SK-N-DZ (cell line): Measurements from ENCODE around the gene ASTN1.
A peak's percentile ranks its signal among the peaks of the same experiment; 100 is the strongest.

Experiments used
- DNase-seq: peaks from one replicate; pipeline ENCODE4 v3.0.0-alpha.2; 2015; ENCODE audit warnings: low spot score
- small RNA-seq, 2 experiments: library from RNA; depleted of rRNA; stranded (forward); fragments of <200 nt; gene quantifications; one replicate each; pipeline ENCODE3, GENCODE V24; 2014

Gene ASTN1

GRCh38 chr1:176839216-176839615 is 325.3 kb downstream of the ASTN1 start:
- DNase-seq: no peak

DNA sequence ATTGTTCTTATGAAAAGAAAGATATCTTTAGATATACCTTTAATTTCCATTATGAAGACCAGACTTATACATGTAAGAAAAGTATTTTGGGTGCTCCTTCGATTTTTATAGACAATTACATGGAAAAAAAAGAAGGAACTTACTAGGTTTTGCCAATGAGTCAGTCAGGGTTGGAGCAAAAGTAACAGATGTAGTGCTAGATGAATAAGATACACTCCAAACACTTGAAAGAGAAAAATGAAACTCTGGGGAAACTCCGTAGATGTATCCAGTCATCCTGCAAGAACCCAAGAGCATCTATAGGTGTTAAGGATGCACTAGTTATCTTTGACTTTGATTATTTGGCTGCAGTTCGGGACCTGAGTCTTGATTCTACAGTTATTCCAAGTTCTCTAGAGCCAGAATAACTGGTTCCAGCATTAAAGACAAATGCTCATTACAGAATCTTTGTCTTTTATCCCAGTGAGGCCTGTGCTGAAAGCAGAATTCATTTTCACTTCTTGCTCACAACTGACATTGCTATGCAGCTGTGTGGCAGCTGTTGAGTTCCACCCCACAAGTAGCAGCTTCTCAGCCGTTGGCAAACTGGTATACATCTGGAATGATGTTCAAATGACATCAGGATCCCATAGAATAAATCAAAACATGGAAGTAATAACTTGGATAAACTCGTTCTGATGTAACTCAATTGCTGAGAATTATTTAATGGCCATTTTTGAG is 326.1 kb downstream of the ASTN1 start:
- DNase-seq: no peak

DNA sequence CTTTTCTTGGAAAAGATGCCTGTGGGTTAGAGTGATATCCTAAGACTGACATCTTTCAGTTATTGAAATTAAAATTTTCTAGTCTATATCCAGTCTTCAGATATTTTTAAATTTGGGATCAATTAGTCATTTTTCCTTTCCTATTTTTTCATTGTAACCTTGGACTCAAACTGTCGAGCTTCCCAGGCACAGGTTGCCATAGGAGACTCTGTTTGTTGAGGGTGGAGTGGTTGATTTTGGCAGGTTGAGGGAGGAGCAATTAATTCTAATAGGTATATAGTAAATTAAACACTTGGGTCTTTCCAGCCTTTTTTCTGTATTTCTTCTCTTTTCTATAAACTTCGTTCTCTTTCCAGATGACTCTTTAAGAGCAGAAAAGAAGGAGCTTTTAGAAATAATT is 326.8 kb downstream of the ASTN1 start:
- no peak for DNase-seq

DNA sequence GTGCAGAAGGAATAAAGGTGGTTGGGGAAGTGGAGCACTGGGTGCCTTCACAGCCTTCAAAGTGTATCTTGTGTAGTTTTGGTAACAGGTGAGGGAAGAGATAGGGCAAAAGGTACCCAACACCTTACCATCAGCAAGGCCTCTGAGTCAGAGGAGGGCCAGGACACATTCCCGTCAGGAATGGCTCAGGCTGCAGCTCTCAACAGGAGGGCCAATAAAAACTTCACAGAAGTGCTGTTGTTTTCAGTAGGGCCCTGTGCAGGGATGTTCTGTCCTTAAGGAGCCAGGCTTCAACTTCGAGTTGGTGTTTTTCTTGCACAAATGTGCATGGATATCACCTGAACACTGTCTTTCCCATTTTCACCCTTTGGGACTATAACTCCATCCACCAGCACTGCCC is 333.4 kb downstream of the ASTN1 start:
- no peak for DNase-seq

DNA sequence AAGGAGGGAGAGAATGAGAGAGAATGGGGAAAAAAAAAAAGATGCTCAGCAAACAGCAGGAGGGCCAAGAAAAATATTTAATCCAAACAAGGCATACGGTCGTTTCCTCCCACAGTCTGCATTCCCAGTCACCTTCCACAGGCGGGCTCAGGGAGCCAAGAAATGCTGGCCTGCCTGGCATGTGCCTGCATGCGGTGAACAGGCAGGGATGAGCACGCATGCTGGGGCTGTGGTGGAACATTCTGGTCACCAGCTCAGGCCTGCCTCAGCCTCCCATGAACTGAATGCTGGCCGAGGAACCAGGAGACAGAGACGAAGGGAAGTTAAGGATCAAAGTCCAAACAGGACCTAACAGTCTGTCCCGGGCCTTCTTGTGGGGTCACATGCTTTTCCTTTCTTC is 335.3 kb downstream of the ASTN1 start:
- no peak for DNase-seq

GRCh38 chr1:176826265-176826664 is 338.2 kb downstream of the ASTN1 start:
- DNase-seq: peak; percentile 65

DNA sequence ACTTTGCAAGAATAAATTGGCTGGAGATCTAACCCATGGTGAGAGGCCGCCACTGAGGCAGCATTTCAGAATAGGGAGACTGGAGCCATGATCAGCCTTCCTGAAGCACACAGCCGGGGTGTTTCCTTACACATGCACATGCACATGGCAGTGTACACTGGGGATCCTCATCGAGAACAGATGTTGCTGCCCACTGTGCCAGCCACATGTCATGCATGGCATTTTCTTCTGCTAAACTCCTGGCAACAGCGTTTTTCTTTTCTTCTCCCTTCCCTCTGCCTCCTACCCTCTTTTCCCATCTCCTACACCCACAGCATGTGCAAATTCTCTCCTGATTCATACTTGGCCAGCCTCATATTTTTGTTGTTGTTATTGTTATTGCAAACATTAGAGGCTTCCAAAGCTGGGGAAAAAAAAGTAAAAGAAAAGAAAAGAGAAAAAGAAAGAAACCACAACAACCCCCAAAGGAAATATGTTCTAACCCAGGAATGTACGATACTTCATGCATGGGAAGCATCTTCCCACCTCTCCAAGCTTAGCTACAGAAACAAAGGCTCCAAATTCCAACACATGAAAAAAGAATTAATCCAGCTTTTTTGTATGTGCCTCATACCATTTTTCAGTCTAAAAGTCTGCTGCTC is 344.0 kb downstream of the ASTN1 start:
- DNase-seq: no peak

DNA sequence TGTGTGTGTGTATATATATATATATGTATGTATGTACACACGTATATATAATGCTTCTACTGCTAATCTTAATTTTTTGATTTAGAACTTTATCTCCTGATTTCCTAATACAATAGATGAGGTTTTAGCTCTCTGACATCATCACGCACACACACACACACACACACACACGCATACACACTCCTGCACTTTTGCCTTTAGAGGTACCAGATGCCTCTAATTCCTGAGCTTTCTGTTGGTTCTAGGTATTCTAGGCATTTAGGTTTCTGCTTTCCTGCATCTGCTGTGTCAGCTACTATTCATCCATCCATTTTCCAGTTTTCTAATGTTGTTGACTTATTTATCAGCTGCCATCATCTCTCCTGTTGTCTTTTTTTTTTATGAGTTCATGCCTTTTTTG is 348.3 kb downstream of the ASTN1 start:
- no peak for DNase-seq

DNA sequence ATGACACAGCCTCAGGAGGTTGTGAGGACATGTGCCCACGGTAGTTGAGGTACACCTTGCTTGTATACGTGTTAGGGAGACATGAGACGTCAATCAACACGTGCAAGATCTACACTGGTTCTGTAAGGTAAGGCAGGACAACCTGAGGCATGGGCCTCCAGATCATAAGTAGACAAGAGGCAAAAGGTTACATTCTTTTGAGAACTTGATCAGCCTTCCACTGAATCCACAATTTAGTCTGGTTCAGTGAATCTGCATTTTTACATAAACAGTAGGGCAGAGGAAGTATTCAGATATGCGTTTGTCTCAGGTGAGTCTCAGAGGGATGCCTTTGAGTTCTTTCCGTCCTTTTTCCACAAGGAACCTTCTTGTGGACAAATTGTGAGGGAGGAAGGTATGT is 348.9 kb downstream of the ASTN1 start:
- DNase-seq: no peak

- no peak for DNase-seq
These were observed 352.8 kb downstream of the ASTN1 start for GRCh38 chr1:176811511-176812288.

DNA sequence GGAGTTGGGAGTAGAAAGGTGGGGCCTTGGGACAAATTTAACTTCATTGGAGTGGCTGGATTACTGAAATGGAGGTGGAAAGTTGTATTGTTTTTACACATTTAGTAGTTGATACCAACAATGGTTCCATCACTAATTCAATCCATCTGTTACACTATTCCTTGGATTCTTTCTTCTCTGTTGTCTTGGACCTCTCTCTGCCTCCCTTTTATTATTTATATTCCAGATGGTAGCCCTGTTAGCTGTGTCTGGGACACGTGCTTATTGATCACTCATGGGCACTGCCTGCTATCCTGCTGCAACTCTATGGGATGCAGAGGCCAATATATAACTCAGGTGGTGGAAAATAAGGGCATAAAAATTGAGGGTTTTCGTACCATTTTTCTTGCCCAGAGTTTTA is 355.2 kb downstream of the ASTN1 start:
- no peak for DNase-seq

Small RNA genes lying within 50 kb of the gene (small RNA-seq; reads per million reads assigned to genes)
- 0.08 to 6.3 reads per million in 2 experiments for gene MIR488
